Spleen (tissue), 11 donors: Measurements from ENCODE around the gene P2RY12. TPM values are rescaled to one million over a fixed set of nuclear protein-coding genes. Genes with fewer than 3 reads are reported as not detected.

Experiments
- DNase-seq: peaks from one replicate; pipeline ENCODE4 v3.0.0-alpha.2; 2020
- H3K27ac ChIP-seq, 8 donors: fragments of 200-600 bp; sonication (generic) in 7 of 8; 1 replicate in 4 of 8; 2 replicates in 4 of 8; pipeline versions ENCODE4 v1.5.0 to v1.8.0; 2016 to 2021; ENCODE audit warnings: inconsistent platforms in 4 of 8, mild to moderate bottlenecking in 4 of 8, moderate library complexity in 1 of 8
- H3K27me3 ChIP-seq, 7 donors: fragments of 200-600 bp; sonication (generic) in 6 of 7; replicated peaks in 1 of 7; 1 replicate in 4 of 7; 2 replicates in 3 of 7; pipeline versions ENCODE4 v1.5.0 to v1.8.0; 2016 to 2021; ENCODE audit warnings: inconsistent platforms in 3 of 7, mild to moderate bottlenecking in 1 of 7
- H3K36me3 ChIP-seq, 6 donors: fragments of 200-600 bp; sonication (generic) in 5 of 6; 1 replicate in 4 of 6; 2 replicates in 2 of 6; pipeline versions ENCODE4 v1.5.0 to v1.8.0; 2016 to 2021; ENCODE audit warnings: inconsistent platforms in 2 of 6
- H3K4me1 ChIP-seq, 6 donors: fragments of 200-600 bp; sonication (generic) in 5 of 6; 1 replicate in 3 of 6; 2 replicates in 3 of 6; pipeline versions ENCODE4 v1.5.0 to v1.8.0; 2016 to 2021; ENCODE audit warnings: inconsistent platforms in 3 of 6
- H3K4me3 ChIP-seq, 8 donors: fragments of 200-600 bp; sonication (generic) in 7 of 8; 1 replicate in 4 of 8; 2 replicates in 4 of 8; pipeline versions ENCODE4 v1.5.0 to v1.8.0; 2016 to 2021; ENCODE audit warnings: inconsistent platforms in 4 of 8, mild to moderate bottlenecking in 4 of 8, moderate library complexity in 2 of 8
- H3K9me3 ChIP-seq, 8 donors: fragments of 200-600 bp; sonication (generic) in 7 of 8; 1 replicate in 4 of 8; 2 replicates in 4 of 8; pipeline versions ENCODE4 v1.5.0 to v1.8.0; 2016 to 2021; ENCODE audit warnings: inconsistent platforms in 4 of 8
- POLR2A ChIP-seq, 3 donors: fragments of 450-650 bp; IDR thresholded peaks; one replicate each; pipeline ENCODE4 v1.5.1; 2017; ENCODE audit warnings: antibody characterized with exemption in 3 of 3, mild to moderate bottlenecking in 1 of 3
- POLR2AphosphoS5 ChIP-seq, 3 donors: sonication (generic); formaldehyde crosslinking; IDR thresholded peaks; one replicate each; pipeline ENCODE4 v1.5.1; 2017; ENCODE audit warnings: antibody characterized with exemption in 3 of 3
- WGBS, 5 donors: extraction: QIAGEN DNeasy Blood & Tissue Kit in 3 of 5; methylation state at CpG; one replicate each; pipeline versions ENCODE4 v1.1.5 to v1.1.7; 2013 to 2018; 5-methylcytosine and 5-hydroxymethylcytosine counted together
- intact Hi-C: fragments of 100-400 bp; cut with DNase I; formaldehyde crosslinking; loops from one replicate; pipeline ENCODE4 v1.15.0; 2023; ENCODE audit warnings: low total_unique reads
- polyA plus RNA-seq, 3 donors: library from polyadenylated mRNA; stranded (reverse); fragments of 200-250 nt; gene quantifications; one replicate each; pipeline ENCODE4 v1.2.1, GENCODE V29; 2013
- total RNA-seq, 7 donors: library from RNA; depleted of rRNA in 3 of 7; stranded (reverse); fragments of >200 nt in 3 of 7; fragmentation: NEBNext Ultra II Directional in 4 of 7; extraction: Animal tissue kit (Norgen Biotek cat#: 25700) in 4 of 7; gene quantifications; one replicate each; pipeline versions ENCODE4 v1.1.0 to v1.2.1, GENCODE V29; 2016 to 2021
- TF ChIP-seq, protein P1 (sequence below), 11 experiments: fragments of 200-600 bp in 7 of 11; fragments of 450-650 bp in 4 of 11; sonication (generic) in 4 of 11; IDR thresholded peaks in 8 of 11; conservative IDR thresholded peaks in 3 of 11; 1 replicate in 7 of 11; 2 replicates in 4 of 11; pipeline versions ENCODE4 v1.4.0 to v1.8.0; 2016 to 2021; ENCODE audit warnings: antibody characterized with exemption in 11 of 11, inconsistent platforms in 4 of 11, mild to moderate bottlenecking in 1 of 11
- donor health status: healthy with polysubstance abuse.
- donor health status: DM: no; HTN: no; CAD: no; lungs with moderate emphysema.
- donor health status: DM: no; HTN: no; CAD: no.
- donor health status: Bipolar disorder and iron deficiency.
- donor health status: healthy.
- donor health status: DM: no; HTN: no; CAD: no.
- donor health status: DM: yes; HTN: yes; CAD: no.

The P2RY12 gene
- total and polyA plus RNA-seq, 10 donors: 0.78 to 19.2 (median 6.7) TPM

GRCh38 chr3:151391720-151392119 lies 7.2 kb upstream of the P2RY12 start:
- DNase-seq: no peak
- intact Hi-C loops: no loop called here
- Histone ChIP-seq H3K4me3 (no peak overlapping the region), H3K36me3 (no peaks in the 10 kb centered on the region), H3K27me3 (no peaks in the 10 kb centered on the region), H3K4me1 (peaks cover 0 to 47% (median 14%) of the 10 kb centered on the region in 6 donors), H3K9me3 (no peaks in the 10 kb centered on the region), H3K27ac (no peak overlapping the region)
- 36 to 53% (median 41%) methylated on average over 2 of the region's 2 CpGs for WGBS, 5 donors
- TF ChIP-seq, protein P1, sequence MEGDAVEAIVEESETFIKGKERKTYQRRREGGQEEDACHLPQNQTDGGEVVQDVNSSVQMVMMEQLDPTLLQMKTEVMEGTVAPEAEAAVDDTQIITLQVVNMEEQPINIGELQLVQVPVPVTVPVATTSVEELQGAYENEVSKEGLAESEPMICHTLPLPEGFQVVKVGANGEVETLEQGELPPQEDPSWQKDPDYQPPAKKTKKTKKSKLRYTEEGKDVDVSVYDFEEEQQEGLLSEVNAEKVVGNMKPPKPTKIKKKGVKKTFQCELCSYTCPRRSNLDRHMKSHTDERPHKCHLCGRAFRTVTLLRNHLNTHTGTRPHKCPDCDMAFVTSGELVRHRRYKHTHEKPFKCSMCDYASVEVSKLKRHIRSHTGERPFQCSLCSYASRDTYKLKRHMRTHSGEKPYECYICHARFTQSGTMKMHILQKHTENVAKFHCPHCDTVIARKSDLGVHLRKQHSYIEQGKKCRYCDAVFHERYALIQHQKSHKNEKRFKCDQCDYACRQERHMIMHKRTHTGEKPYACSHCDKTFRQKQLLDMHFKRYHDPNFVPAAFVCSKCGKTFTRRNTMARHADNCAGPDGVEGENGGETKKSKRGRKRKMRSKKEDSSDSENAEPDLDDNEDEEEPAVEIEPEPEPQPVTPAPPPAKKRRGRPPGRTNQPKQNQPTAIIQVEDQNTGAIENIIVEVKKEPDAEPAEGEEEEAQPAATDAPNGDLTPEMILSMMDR (IDR thresholded peaks at IDR 0.05 in 8 of 11, conservative IDR thresholded peaks at IDR 0.05 in 3 of 11): no peak
- TF ChIP-seq POLR2A (IDR thresholded peaks at IDR 0.05): no peak
- no peak for TF ChIP-seq POLR2AphosphoS5 (IDR thresholded peaks at IDR 0.05)

DNA sequence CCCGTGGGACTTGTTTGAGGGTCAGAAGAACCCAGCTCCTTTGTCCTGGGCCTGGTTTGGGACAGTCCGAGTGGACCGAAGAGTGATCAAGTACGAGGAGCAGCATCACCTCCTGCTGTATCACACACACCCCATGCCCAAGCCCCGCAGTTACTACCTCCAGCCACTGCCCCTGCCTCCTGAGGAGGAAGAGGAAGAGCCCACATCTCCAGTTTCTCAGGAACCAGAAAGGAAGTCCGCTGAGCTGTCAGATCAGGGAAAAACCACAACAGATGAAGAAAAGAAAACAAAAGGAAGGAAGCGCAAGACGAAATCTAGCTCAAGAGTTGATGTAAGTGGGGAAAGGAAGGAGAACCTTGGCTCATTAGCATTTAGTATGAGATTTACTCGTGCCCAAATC lies 3.3 kb upstream of the P2RY12 start:
- peaks cover 0 to 79% (median 42%) of the 10 kb centered on the region in 6 donors for H3K4me1 ChIP-seq
- no peak overlapping the region for H3K4me3 ChIP-seq
- peak; percentile 71 for DNase-seq
- no peaks in the 10 kb centered on the region for H3K27me3 ChIP-seq
- H3K36me3 ChIP-seq: no peaks in the 10 kb centered on the region
- TF ChIP-seq POLR2AphosphoS5 (IDR thresholded peaks at IDR 0.05) (no peak), POLR2A (IDR thresholded peaks at IDR 0.05) (no peak)
- TF ChIP-seq, protein P1 (IDR thresholded peaks at IDR 0.05 in 8 of 11, conservative IDR thresholded peaks at IDR 0.05 in 3 of 11): no peak
- H3K27ac ChIP-seq: peak overlapping the region; percentile 19 to 84 (median 64)
- intact Hi-C loops: no loop called here
- 52 to 63% (median 58%) methylated on average over 7 to 9 of the region's 9 CpGs for WGBS, 5 donors
- H3K9me3 ChIP-seq: no peaks in the 10 kb centered on the region

DNA sequence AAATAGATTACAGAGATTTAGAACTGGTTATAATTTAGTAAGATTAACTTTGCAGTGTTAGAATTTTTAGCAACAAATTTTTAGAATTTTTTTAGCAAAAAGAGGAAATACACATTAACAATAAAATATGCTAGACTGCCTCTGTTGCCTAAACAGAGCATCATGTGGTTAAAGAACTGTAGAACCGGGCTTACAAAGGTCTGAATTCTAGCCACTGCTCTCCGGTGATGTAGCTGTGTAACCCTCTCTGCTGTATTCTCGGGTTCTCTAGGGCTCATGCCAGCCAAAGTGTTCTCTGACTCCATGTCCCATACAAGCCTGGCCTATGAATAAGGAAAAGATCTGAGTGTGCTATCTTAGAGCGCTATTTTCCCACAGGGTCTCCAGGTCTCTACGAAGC lies 2.9 kb upstream of the P2RY12 start:
- H3K4me1 ChIP-seq: peaks cover 0 to 82% (median 46%) of the 10 kb centered on the region in 6 donors
- no peak for DNase-seq
- intact Hi-C loops: no loop called here
- H3K36me3 ChIP-seq: no peaks in the 10 kb centered on the region
- H3K9me3 ChIP-seq: no peaks in the 10 kb centered on the region
- WGBS, 5 donors: 56 to 70% (median 62%) methylated on average over 5 of the region's 5 CpGs
- TF ChIP-seq POLR2A (IDR thresholded peaks at IDR 0.05): no peak
- TF ChIP-seq POLR2AphosphoS5 (IDR thresholded peaks at IDR 0.05): no peak
- TF ChIP-seq, protein P1 (IDR thresholded peaks at IDR 0.05 in 8 of 11, conservative IDR thresholded peaks at IDR 0.05 in 3 of 11): no peak
- no peak overlapping the region for H3K4me3 ChIP-seq
- no peaks in the 10 kb centered on the region for H3K27me3 ChIP-seq
- H3K27ac ChIP-seq: peak overlapping the region; percentile 19 to 84 (median 64)

GRCh38 chr3:151386056-151386455 lies 1.5 kb upstream of the P2RY12 start:
- intact Hi-C loops: no loop called here
- Histone ChIP-seq H3K9me3 (no peaks in the 10 kb centered on the region), H3K27ac (peak overlapping the region in 5 of 8 donors; percentile 27 to 84 (median 79)), H3K36me3 (no peaks in the 10 kb centered on the region), H3K4me3 (no peak overlapping the region), H3K4me1 (peaks cover 0 to 82% (median 53%) of the 10 kb centered on the region in 6 donors), H3K27me3 (no peaks in the 10 kb centered on the region)
- WGBS, 5 donors: 85 to 98% (median 97%) methylated on average over 4 of the region's 4 CpGs
- no peak for TF ChIP-seq POLR2AphosphoS5 (IDR thresholded peaks at IDR 0.05)
- TF ChIP-seq, protein P1 (IDR thresholded peaks at IDR 0.05 in 8 of 11, conservative IDR thresholded peaks at IDR 0.05 in 3 of 11): no peak
- no peak for TF ChIP-seq POLR2A (IDR thresholded peaks at IDR 0.05)
- no peak for DNase-seq
